GM18511 (cell line): ENCODE data around the gene UGT8.
"Not testable (repeated sequence)": the region's sequence is repeated elsewhere in the genome, so short reads cannot be mapped to it uniquely, and the experiment has no call there.

Experiments
- ATAC-seq: cut with Tn5 transposase; IDR thresholded peaks from one replicate; pipeline ENCODE4 v1.9.1; 2021; ENCODE audit warnings: mild to moderate bottlenecking, moderate library complexity; ENCODE audit not compliant: unreplicated experiment

UGT8 gene

GRCh38 chr4:114598191-114599121 is at the start of gene UGT8:
Gene UGT8 (plus strand): TSS chr4:114598807. CDS start chr4:114622881, 24,074 bp downstream.
- peak; percentile 48 for ATAC-seq

- no peak for ATAC-seq
These were observed 49.0 kb upstream of the UGT8 start for GRCh38 chr4:114549638-114550037.

GRCh38 chr4:114558446-114559020 is 40.1 kb upstream of the UGT8 start:
- ATAC-seq = no peak

- no peak for ATAC-seq
These were observed 37.0 kb upstream of the UGT8 start for GRCh38 chr4:114561590-114561989.

- ATAC-seq = no peak
These were observed 36.3 kb upstream of the UGT8 start for GRCh38 chr4:114562176-114562904.

GRCh38 chr4:114563536-114564315 is 34.9 kb upstream of the UGT8 start:
- ATAC-seq = no peak

GRCh38 chr4:114577386-114577785 is 21.2 kb upstream of the UGT8 start:
- ATAC-seq = no peak

GRCh38 chr4:114582621-114583020 is 16.0 kb upstream of the UGT8 start:
- ATAC-seq = no peak

- ATAC-seq = no peak
These were observed 10.3 kb upstream of the UGT8 start for GRCh38 chr4:114588305-114588704.

- ATAC-seq = not testable (repeated sequence)
These were observed 8.2 kb upstream of the UGT8 start for GRCh38 chr4:114590360-114590759.

GRCh38 chr4:114593526-114593925 is 5.1 kb upstream of the UGT8 start:
- ATAC-seq = no peak

- no peak for ATAC-seq
These were observed 3.4 kb upstream of the UGT8 start for GRCh38 chr4:114595207-114595606.

GRCh38 chr4:114595921-114596320 is 2.7 kb upstream of the UGT8 start:
- ATAC-seq = no peak

- ATAC-seq = no peak
These were observed 1.0 kb upstream of the UGT8 start for GRCh38 chr4:114597410-114598115.

- no peak for ATAC-seq
These were observed 760 bp downstream of the UGT8 start for GRCh38 chr4:114599231-114599902.

- no peak for ATAC-seq
These were observed 1.4 kb downstream of the UGT8 start for GRCh38 chr4:114599903-114600552.

- no peak for ATAC-seq
These were observed 2.1 kb downstream of the UGT8 start for GRCh38 chr4:114600672-114601071.

- ATAC-seq = peak; percentile 43
These were observed 2.9 kb downstream of the UGT8 start for GRCh38 chr4:114601304-114602052.
